ENCODE data around the gene CDRT4.

The CDRT4 gene

GRCh38 chr17:15431196-15431595 lies 36.2 kb downstream of the CDRT4 start:
- H3K27ac ChIP-seq (ENCODE audit: low read depth, low read length) = no peak overlapping the region
- no peak overlapping the region for H3K4me3 ChIP-seq (ENCODE audit: low read depth, low read length)
- H3K36me3 ChIP-seq (ENCODE audit: control insufficient read depth, insufficient read depth, low read length) = 0 out of 2 replicates have a peak, but pooled peaks cover 2% of the 10 kb centered on the region
- no peak overlapping the region for H3K9ac ChIP-seq (ENCODE audit: low read depth, low read length)
- no peaks in the 10 kb centered on the region for H3K9me3 ChIP-seq (ENCODE audit: control insufficient read depth, insufficient read depth, low read length)
- H3K27me3 ChIP-seq (ENCODE audit: control insufficient read depth, insufficient read depth, low read length) = no peaks in the 10 kb centered on the region
- no peaks in the 10 kb centered on the region for H3K4me1 ChIP-seq (ENCODE audit: control insufficient read depth, insufficient read depth, low read length)

- Histone ChIP-seq H3K36me3 (ENCODE audit: control insufficient read depth, insufficient read depth, low read length) (no peaks in the 10 kb centered on the region), H3K4me3 (ENCODE audit: low read depth, low read length) (no peak overlapping the region), H3K27ac (ENCODE audit: low read depth, low read length) (no peak overlapping the region), H3K27me3 (ENCODE audit: control insufficient read depth, insufficient read depth, low read length) (no peaks in the 10 kb centered on the region), H3K9ac (ENCODE audit: low read depth, low read length) (no peak overlapping the region), H3K9me3 (ENCODE audit: control insufficient read depth, insufficient read depth, low read length) (no peaks in the 10 kb centered on the region), H3K4me1 (ENCODE audit: control insufficient read depth, insufficient read depth, low read length) (no peaks in the 10 kb centered on the region)
Measured at GRCh38 chr17:15424521-15424920, 42.9 kb downstream of the CDRT4 start.

GRCh38 chr17:15422392-15422965 lies 44.9 kb downstream of the CDRT4 start:
- Histone ChIP-seq H3K27me3 (ENCODE audit: control insufficient read depth, insufficient read depth, low read length) (no peaks in the 10 kb centered on the region), H3K9me3 (ENCODE audit: control insufficient read depth, insufficient read depth, low read length) (no peaks in the 10 kb centered on the region), H3K27ac (ENCODE audit: low read depth, low read length) (no peak overlapping the region), H3K4me1 (ENCODE audit: control insufficient read depth, insufficient read depth, low read length) (no peaks in the 10 kb centered on the region), H3K4me3 (ENCODE audit: low read depth, low read length) (no peak overlapping the region), H3K36me3 (ENCODE audit: control insufficient read depth, insufficient read depth, low read length) (no peaks in the 10 kb centered on the region), H3K9ac (ENCODE audit: low read depth, low read length) (no peak overlapping the region)

- Histone ChIP-seq H3K36me3 (ENCODE audit: control insufficient read depth, insufficient read depth, low read length) (no peaks in the 10 kb centered on the region), H3K4me1 (ENCODE audit: control insufficient read depth, insufficient read depth, low read length) (0 out of 2 replicates have a peak, but pooled peaks cover 3% of the 10 kb centered on the region), H3K9ac (ENCODE audit: low read depth, low read length) (no peak overlapping the region), H3K9me3 (ENCODE audit: control insufficient read depth, insufficient read depth, low read length) (no peaks in the 10 kb centered on the region), H3K4me3 (ENCODE audit: low read depth, low read length) (no peak overlapping the region), H3K27me3 (ENCODE audit: control insufficient read depth, insufficient read depth, low read length) (no peaks in the 10 kb centered on the region), H3K27ac (ENCODE audit: low read depth, low read length) (no peak overlapping the region)
Measured at GRCh38 chr17:15418781-15419180, 48.6 kb downstream of the CDRT4 start.

- Histone ChIP-seq H3K9ac (ENCODE audit: low read depth, low read length) (no peak overlapping the region), H3K4me3 (ENCODE audit: low read depth, low read length) (no peak overlapping the region), H3K27me3 (ENCODE audit: control insufficient read depth, insufficient read depth, low read length) (no peaks in the 10 kb centered on the region)
Measured at GRCh38 chr17:15414532-15415306, 52.7 kb downstream of the CDRT4 start.

GRCh38 chr17:15413101-15413771 lies 54.2 kb downstream of the CDRT4 start:
- Histone ChIP-seq H3K27ac (ENCODE audit: low read depth, low read length) (no peak overlapping the region), H3K36me3 (ENCODE audit: control insufficient read depth, insufficient read depth, low read length) (no peaks in the 10 kb centered on the region), H3K27me3 (ENCODE audit: control insufficient read depth, insufficient read depth, low read length) (no peaks in the 10 kb centered on the region), H3K9me3 (ENCODE audit: control insufficient read depth, insufficient read depth, low read length) (no peaks in the 10 kb centered on the region), H3K9ac (ENCODE audit: low read depth, low read length) (no peak overlapping the region), H3K4me1 (ENCODE audit: control insufficient read depth, insufficient read depth, low read length) (0 out of 2 replicates have a peak, but pooled peaks cover 3% of the 10 kb centered on the region), H3K4me3 (ENCODE audit: low read depth, low read length) (no peak overlapping the region)

More at GRCh38 chr17:15414532-15415306, 52.7 kb downstream of the CDRT4 start:
- Histone ChIP-seq H3K4me1 (ENCODE audit: control insufficient read depth, insufficient read depth, low read length) (0 out of 2 replicates have a peak, but pooled peaks cover 3% of the 10 kb centered on the region), H3K27ac (ENCODE audit: low read depth, low read length) (no peak overlapping the region), H3K9me3 (ENCODE audit: control insufficient read depth, insufficient read depth, low read length) (no peaks in the 10 kb centered on the region), H3K36me3 (ENCODE audit: control insufficient read depth, insufficient read depth, low read length) (no peaks in the 10 kb centered on the region)

- Histone ChIP-seq H3K9ac (ENCODE audit: low read depth, low read length) (no peak overlapping the region), H3K4me1 (ENCODE audit: control insufficient read depth, insufficient read depth, low read length) (0 out of 2 replicates have a peak, but pooled peaks cover 3% of the 10 kb centered on the region), H3K9me3 (ENCODE audit: control insufficient read depth, insufficient read depth, low read length) (no peaks in the 10 kb centered on the region), H3K27me3 (ENCODE audit: control insufficient read depth, insufficient read depth, low read length) (no peaks in the 10 kb centered on the region), H3K36me3 (ENCODE audit: control insufficient read depth, insufficient read depth, low read length) (no peaks in the 10 kb centered on the region), H3K27ac (ENCODE audit: low read depth, low read length) (no peak overlapping the region), H3K4me3 (ENCODE audit: low read depth, low read length) (no peak overlapping the region)
Measured at GRCh38 chr17:15412606-15413005, 54.8 kb downstream of the CDRT4 start.

- Histone ChIP-seq H3K4me3 (ENCODE audit: low read depth, low read length) (no peak overlapping the region), H3K36me3 (ENCODE audit: control insufficient read depth, insufficient read depth, low read length) (no peaks in the 10 kb centered on the region), H3K4me1 (ENCODE audit: control insufficient read depth, insufficient read depth, low read length) (0 out of 2 replicates have a peak, but pooled peaks cover 3% of the 10 kb centered on the region), H3K9me3 (ENCODE audit: control insufficient read depth, insufficient read depth, low read length) (no peaks in the 10 kb centered on the region), H3K9ac (ENCODE audit: low read depth, low read length) (no peak overlapping the region), H3K27ac (ENCODE audit: low read depth, low read length) (no peak overlapping the region), H3K27me3 (ENCODE audit: control insufficient read depth, insufficient read depth, low read length) (no peaks in the 10 kb centered on the region)
Measured at GRCh38 chr17:15411384-15412198, 55.8 kb downstream of the CDRT4 start.

GRCh38 chr17:15409721-15410250 lies 57.6 kb downstream of the CDRT4 start:
- 0 out of 2 replicates have a peak, but pooled peaks cover 3% of the 10 kb centered on the region for H3K4me1 ChIP-seq (ENCODE audit: control insufficient read depth, insufficient read depth, low read length)
- H3K9ac ChIP-seq (ENCODE audit: low read depth, low read length) = no peak overlapping the region
- H3K4me3 ChIP-seq (ENCODE audit: low read depth, low read length) = no peak overlapping the region
- no peaks in the 10 kb centered on the region for H3K27me3 ChIP-seq (ENCODE audit: control insufficient read depth, insufficient read depth, low read length)
- no peaks in the 10 kb centered on the region for H3K9me3 ChIP-seq (ENCODE audit: control insufficient read depth, insufficient read depth, low read length)
- no peak overlapping the region for H3K27ac ChIP-seq (ENCODE audit: low read depth, low read length)
- no peaks in the 10 kb centered on the region for H3K36me3 ChIP-seq (ENCODE audit: control insufficient read depth, insufficient read depth, low read length)

GRCh38 chr17:15408803-15409202 lies 58.6 kb downstream of the CDRT4 start:
- H3K9ac ChIP-seq (ENCODE audit: low read depth, low read length) = no peak overlapping the region
- H3K27ac ChIP-seq (ENCODE audit: low read depth, low read length) = no peak overlapping the region
- H3K4me3 ChIP-seq (ENCODE audit: low read depth, low read length) = no peak overlapping the region
- no peaks in the 10 kb centered on the region for H3K9me3 ChIP-seq (ENCODE audit: control insufficient read depth, insufficient read depth, low read length)
- no peaks in the 10 kb centered on the region for H3K27me3 ChIP-seq (ENCODE audit: control insufficient read depth, insufficient read depth, low read length)
- H3K36me3 ChIP-seq (ENCODE audit: control insufficient read depth, insufficient read depth, low read length) = no peaks in the 10 kb centered on the region
- H3K4me1 ChIP-seq (ENCODE audit: control insufficient read depth, insufficient read depth, low read length) = no peaks in the 10 kb centered on the region

Data from HUES48 (cell line).